ENCODE results near the gene FARSB.

The FARSB gene

DNA sequence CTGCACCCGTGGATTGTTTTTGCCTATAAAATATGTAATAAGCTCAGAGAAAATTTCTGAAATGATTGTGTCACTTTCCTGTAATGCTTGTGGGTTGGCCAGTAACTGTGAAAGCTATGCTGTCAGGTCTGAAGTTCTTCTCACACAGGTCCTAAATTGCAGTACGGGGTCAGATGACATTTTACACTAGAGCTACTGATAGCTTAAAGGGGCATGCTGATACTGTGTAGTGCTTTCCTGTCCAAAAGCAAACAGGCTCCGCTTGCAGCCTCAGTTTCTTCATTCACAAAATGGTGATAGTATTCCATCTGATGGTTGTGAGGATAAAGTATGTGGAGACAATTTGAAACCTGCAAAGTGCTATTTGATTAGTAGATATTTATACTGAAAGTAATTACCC is 7.6 kb upstream of the FARSB start:
- TF ChIP-seq, protein P1, sequence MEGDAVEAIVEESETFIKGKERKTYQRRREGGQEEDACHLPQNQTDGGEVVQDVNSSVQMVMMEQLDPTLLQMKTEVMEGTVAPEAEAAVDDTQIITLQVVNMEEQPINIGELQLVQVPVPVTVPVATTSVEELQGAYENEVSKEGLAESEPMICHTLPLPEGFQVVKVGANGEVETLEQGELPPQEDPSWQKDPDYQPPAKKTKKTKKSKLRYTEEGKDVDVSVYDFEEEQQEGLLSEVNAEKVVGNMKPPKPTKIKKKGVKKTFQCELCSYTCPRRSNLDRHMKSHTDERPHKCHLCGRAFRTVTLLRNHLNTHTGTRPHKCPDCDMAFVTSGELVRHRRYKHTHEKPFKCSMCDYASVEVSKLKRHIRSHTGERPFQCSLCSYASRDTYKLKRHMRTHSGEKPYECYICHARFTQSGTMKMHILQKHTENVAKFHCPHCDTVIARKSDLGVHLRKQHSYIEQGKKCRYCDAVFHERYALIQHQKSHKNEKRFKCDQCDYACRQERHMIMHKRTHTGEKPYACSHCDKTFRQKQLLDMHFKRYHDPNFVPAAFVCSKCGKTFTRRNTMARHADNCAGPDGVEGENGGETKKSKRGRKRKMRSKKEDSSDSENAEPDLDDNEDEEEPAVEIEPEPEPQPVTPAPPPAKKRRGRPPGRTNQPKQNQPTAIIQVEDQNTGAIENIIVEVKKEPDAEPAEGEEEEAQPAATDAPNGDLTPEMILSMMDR (conservative IDR thresholded peaks at IDR 0.05; ENCODE audit: low read depth, low read length) = no peak
- no peak for DNase-seq (ENCODE audit: low read depth)
- H3K4me3 ChIP-seq (ENCODE audit: low read depth, low read length) = no peak overlapping the region

GRCh38 chr2:222656526-222657446 is 894 bp upstream of the FARSB start:
- TF ChIP-seq, protein P1 (conservative IDR thresholded peaks at IDR 0.05; ENCODE audit: low read depth, low read length) = no peak
- peak overlapping the region; percentile 90 for H3K4me3 ChIP-seq (ENCODE audit: low read depth, low read length)
- no peak for DNase-seq (ENCODE audit: low read depth)

- TF ChIP-seq, protein P1 (conservative IDR thresholded peaks at IDR 0.05; ENCODE audit: low read depth, low read length) = no peak
- DNase-seq (ENCODE audit: low read depth) = no peak
Observed at GRCh38 chr2:222653280-222653679, 2.6 kb downstream of the FARSB start.

GRCh38 chr2:222652491-222653255 is 3.2 kb downstream of the FARSB start:
- TF ChIP-seq, protein P1 (conservative IDR thresholded peaks at IDR 0.05; ENCODE audit: low read depth, low read length) = no peak
- H3K4me3 ChIP-seq (ENCODE audit: low read depth, low read length) = no peak overlapping the region
- no peak for DNase-seq (ENCODE audit: low read depth)

More at GRCh38 chr2:222653280-222653679, 2.6 kb downstream of the FARSB start:
- no peak overlapping the region for H3K4me3 ChIP-seq (ENCODE audit: low read depth, low read length)

- no peak for DNase-seq (ENCODE audit: low read depth)
- TF ChIP-seq, protein P1 (conservative IDR thresholded peaks at IDR 0.05; ENCODE audit: low read depth, low read length) = no peak
- no peak overlapping the region for H3K4me3 ChIP-seq (ENCODE audit: low read depth, low read length)
Observed at GRCh38 chr2:222651718-222652418, 4.0 kb downstream of the FARSB start.

- DNase-seq (ENCODE audit: low read depth) = no peak
- TF ChIP-seq, protein P1 (conservative IDR thresholded peaks at IDR 0.05; ENCODE audit: low read depth, low read length) = no peak
- H3K4me3 ChIP-seq (ENCODE audit: low read depth, low read length) = no peak overlapping the region
Observed at GRCh38 chr2:222649801-222650200, 6.1 kb downstream of the FARSB start.

All from choroid plexus epithelial cell (primary cell).